Embryonic facial prominence (tissue), 1 donor: Measurements from ENCODE around the gene P4HB.

Source experiments
- DNase-seq: peaks from one replicate; pipeline ENCODE4 v3.0.0-alpha.2; 2016; ENCODE audit errors: extremely low spot score

Gene P4HB

DNA sequence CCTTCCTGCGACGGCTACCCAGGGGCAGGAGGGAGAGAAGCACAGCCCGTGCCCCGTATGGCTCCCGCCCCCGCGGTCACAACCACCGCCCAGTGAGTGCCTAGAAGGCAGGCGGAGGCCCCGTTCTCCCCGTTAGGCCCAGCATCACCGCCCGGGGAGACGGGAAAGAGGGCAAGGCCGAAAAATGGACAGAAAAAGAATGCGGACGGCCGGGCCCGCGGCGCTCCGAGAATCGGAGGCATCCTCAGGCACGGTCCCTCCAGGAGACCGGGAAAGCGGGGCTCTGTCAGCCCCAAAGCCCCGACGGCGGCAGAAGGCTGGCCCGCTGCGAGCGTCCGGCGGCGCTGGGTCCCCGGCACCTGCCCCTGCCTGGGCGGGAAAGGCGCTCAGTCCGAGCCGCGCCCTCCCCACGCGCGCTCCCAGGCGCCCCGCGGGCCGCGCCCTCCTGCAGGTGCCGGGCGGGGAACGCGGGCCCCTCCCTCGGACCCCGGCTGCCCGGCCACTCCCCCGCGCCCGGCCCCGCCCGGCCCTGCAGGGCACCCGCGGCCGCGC lies 27.7 kb downstream of the P4HB start:
- no peak for DNase-seq

DNA sequence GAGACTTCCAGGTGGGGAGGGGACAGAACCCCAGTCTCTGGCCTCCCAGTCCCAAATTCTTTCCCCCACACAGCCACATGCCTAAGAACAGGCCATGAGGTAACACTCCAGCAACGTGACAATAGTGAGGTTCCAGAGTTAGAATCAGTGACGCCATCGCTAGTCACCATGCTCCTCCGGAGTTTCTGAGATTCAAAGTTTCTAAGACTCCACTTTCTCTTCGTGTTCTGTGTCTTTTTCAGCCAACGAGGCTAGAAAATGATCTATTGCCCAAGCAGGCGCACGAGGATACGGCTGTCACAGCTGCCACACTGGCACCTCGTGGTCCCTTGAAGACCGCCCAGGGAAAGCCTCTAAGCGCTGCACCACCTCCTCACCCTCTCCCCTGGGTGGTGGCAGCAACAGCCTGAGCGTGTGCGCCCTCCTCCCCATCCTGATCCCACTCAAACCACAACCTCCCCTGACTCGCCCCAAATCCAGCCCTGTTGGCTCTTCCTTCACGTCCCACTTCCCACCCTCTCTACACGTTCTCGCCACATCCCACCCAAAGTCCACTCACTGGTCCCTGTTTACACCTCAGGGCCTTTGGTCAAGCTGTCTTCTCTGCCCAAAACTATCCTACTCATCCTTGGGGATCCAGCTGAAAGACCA lies 28.3 kb downstream of the P4HB start:
- no peak for DNase-seq

- DNase-seq: no peak
Observed at GRCh38 chr17:81831563-81831956, 28.8 kb downstream of the P4HB start.

DNA sequence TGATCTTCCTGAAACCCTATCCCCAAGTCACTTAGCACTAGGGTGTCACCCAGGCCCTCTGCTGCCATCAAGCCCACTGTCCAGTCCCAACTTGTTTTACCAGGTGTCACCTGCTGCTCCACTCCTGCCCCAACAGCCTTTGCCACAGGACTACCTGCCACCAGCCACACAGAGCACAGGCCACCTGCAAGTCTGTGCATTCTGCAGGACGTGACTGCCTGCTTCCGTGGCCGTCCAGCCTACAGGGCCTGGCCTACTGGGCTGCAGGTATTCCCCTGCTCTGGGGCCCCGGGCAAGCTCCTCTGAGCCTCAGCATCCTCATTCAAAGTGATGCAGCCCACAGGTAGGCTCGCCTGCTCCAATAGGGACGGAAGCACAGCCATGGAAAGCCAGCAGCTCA lies 30.5 kb downstream of the P4HB start:
- DNase-seq: no peak

- DNase-seq: no peak
Observed at GRCh38 chr17:81828656-81829055, 31.7 kb downstream of the P4HB start.

GRCh38 chr17:81825841-81826466 lies 34.4 kb downstream of the P4HB start:
- no peak for DNase-seq

DNA sequence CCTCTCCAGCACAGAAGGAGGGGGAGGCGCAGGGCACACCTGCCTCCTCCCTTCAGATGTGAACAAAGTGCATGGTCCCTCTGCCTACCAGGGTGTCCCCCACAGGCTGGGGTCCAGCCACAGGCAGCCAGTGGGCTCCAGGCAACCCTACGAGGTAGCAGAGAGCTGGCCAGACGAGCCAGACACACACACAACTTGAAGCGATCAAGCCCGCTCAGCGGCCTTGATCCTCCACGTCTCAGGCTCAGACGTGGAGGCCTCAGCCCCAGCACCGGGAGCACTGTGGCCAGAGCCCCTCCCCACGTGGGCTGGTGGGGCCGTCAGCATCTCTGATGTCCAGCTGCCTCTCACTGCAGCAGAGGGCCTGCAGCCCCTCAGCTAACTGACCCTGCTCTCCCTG lies 35.7 kb downstream of the P4HB start:
- no peak for DNase-seq

GRCh38 chr17:81823820-81824550 lies 36.4 kb downstream of the P4HB start:
- DNase-seq: no peak

DNA sequence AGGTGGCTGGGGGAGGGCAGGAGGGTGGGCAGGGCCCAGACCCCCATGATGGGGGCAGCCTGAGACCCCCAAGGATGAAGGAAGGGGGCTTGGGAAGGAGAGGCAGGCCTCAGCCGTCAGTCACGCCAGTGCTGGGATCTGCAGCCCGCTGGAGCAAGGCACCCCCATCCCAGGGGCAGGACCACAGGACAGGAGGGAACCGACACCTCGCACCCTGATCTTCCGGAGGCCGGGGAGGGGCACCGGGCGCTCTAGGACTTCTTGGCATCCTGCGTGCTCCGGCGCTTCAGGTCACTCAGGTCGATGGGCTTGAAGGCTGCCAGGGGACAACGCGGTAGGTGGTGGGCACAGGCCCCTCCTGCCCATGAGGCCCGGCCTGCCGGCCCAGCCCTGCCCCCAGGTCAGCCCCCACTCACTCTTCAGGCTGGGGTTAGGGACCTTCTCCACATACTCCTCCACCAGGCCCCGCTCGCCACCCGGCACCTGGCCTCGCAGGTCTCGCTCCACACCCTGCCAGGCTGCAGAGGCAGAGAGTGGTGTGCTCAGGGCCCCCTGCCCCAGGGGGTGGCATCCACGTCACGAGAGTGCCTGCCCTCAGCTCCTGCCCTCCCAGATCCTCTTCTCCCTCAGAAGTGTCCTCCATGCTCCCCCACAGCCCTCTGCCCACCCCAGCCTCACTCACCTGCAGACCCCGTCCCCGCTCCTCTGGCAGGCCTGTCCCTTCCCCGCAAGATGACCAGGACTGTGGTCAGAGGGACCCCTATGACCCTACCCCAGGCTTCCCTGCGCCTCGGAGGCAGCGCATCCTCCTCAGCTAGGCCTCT lies 37.1 kb downstream of the P4HB start:
- no peak for DNase-seq

DNA sequence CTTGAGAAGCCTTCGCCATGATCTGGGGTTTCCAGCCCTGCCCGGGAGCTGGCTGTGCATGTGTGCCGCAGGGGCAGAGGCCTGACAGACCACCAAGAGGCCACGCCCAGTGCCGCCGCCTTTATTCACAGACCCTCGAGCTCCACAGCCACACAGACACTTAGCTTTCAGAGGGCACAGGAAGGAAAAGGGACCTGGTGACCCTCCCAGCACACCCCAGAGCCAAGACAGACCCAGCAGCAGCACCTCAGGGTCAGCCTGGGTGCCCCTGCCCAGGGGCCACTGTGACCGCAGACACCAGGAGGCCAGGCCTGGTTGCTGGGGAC lies 38.1 kb downstream of the P4HB start:
- DNase-seq: no peak

DNA sequence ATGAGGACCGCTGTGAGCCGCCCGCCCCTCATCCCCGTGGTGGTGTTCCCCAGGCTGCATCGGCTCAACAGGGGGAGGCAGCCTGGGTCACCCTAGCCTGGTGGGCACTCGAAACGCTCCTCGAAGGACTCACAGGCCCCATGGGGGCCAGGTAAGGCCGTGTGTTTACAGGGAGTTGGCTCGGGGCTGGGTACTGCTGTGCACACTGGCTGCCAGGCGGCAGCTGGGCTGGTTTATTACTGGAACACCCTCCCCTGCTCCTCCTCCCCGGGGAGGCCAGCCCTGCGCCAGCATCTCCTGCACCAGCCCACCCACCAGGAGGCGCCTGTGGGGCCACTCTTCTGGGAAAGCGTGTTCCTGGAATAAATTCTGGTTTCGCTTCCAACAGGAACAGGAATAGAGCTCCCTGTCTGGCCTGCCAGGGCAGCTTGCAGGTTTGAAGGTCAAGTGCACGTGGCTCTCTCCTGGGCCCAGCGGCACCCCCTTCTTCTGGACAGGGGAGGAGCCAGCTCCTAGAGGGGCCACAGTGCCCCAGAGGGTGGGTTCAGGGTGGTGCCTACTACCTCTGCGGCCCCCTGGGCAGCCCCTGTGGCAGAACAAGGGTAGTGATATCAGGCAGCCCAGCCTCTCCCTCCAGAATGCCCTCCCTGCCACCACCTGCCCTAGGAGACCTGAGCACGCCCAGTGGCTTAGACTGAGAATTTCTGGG lies 38.6 kb downstream of the P4HB start:
- DNase-seq: no peak

DNA sequence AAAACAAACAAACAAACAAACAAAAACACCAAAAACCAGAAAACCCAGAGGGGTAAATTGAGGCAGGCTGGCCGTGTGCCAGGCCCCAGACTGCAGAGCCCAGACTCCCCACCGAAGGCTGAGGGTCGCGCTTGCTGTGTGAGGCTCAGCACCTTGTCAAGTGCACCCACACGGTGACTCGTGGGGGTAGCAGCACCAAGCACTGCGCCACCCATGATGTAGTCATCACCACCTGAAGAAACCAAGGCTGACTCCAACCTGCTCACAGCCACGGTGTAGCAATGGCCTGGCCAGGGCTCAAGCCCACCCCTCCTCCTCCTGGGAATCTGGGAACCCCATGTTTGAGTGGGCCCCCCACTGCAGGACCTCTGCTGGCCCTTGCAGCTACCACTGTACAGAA lies 39.2 kb downstream of the P4HB start:
- no peak for DNase-seq

- no peak for DNase-seq
Observed at GRCh38 chr17:81819708-81820107, 40.6 kb downstream of the P4HB start.

- no peak for DNase-seq
Observed at GRCh38 chr17:81817758-81818147, 42.6 kb downstream of the P4HB start.

- DNase-seq: no peak
Observed at GRCh38 chr17:81815646-81815986, 44.7 kb downstream of the P4HB start.

DNA sequence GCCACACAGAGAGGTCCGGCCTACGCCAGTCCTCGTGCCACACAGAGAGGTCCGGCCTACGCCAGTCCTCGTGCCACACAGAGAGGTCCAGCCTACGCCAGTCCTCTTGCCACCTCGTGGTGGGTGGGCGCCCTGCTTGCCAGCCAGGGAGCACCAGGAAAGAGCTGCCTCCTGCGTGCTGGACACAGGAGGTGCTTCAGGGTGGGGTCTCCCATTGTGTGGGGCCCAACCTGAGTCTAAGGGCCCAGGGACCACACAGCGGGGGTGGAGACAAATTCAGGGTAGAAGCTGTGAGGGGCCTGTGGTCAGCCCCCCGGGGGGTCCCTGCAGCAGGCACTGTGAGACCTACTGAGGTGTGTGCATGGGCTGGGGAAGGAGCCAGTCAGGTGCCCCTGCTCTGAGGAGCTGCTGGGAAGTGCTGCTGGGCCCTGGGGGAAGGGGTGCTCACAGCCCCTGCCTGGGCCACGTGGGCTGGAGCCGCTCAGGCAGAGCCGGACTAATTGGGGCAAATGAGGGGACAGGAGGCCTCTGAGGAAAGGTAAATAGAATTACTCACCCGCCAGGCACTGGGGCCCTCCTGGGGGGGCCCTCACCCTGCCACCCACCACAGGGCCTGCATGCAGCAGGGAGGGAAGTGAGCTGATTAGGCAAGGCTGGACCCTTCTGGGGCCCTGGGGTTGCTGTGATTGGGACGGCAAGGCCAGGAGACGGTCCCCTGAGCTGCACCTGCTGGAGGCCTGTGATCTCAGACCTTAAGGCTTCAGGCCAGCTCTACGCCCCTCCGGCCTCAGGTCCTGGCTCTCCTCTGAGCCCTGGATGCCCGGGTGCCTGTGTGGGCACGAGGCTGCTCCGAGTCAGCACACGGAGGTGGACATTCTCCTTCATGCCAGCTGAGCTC lies 45.3 kb downstream of the P4HB start:
- no peak for DNase-seq

GRCh38 chr17:81813861-81814683 lies 46.3 kb downstream of the P4HB start:
- DNase-seq: no peak

- DNase-seq: no peak
Observed at GRCh38 chr17:81813371-81813684, 47.0 kb downstream of the P4HB start.

GRCh38 chr17:81812571-81813370 lies 47.6 kb downstream of the P4HB start:
- no peak for DNase-seq
